Smooth muscle cell (in vitro differentiated cells): ENCODE results near the gene CYTH2. TPM values are rescaled to one million over a fixed set of nuclear protein-coding genes. Genes with fewer than 3 reads are reported as not detected.

Source experiments
- DNase-seq: peaks from one replicate; lab custom pipeline; 2025; ENCODE audit not compliant: unreplicated experiment; lab: John Stamatoyannopoulos, UW
- H2AFZ ChIP-seq: fragments of 200-600 bp; sonication (generic); 2 replicates; pipeline ENCODE4 v1.6.0; 2016; ENCODE audit warnings: antibody characterized with exemption, low read depth, mild to moderate bottlenecking
- H3F3A ChIP-seq: fragments of 200-600 bp; sonication (generic); 2 replicates; pipeline ENCODE4 v1.6.0; 2017; ENCODE audit warnings: antibody characterized with exemption, low read depth
- H3K27ac ChIP-seq: fragments of 200-600 bp; sonication (generic); 2 replicates; pipeline ENCODE4 v1.5.1; 2016; ENCODE audit warnings: low read depth, mild to moderate bottlenecking
- H3K27me3 ChIP-seq: fragments of 200-600 bp; sonication (generic); 2 replicates; pipeline ENCODE4 v1.6.1; 2016; ENCODE audit warnings: low read depth, mild to moderate bottlenecking
- H3K36me3 ChIP-seq: fragments of 200-600 bp; sonication (generic); 2 replicates; pipeline ENCODE4 v1.5.1; 2016; ENCODE audit warnings: low read depth
- H3K4me1 ChIP-seq: fragments of 200-600 bp; sonication (generic); 2 replicates; pipeline ENCODE4 v1.5.1; 2016; ENCODE audit warnings: low read depth
- H3K4me2 ChIP-seq: fragments of 200-600 bp; sonication (generic); 2 replicates; pipeline ENCODE4 v1.6.0; 2016; ENCODE audit warnings: mild to moderate bottlenecking
- H3K4me3 ChIP-seq: fragments of 200-600 bp; sonication (generic); 2 replicates; pipeline ENCODE4 v1.5.1; 2016; ENCODE audit warnings: mild to moderate bottlenecking
- H3K79me2 ChIP-seq: fragments of 200-600 bp; sonication (generic); 2 replicates; pipeline ENCODE4 v1.6.0; 2016; ENCODE audit warnings: low read depth, mild to moderate bottlenecking
- H3K9ac ChIP-seq: fragments of 200-600 bp; sonication (generic); 2 replicates; pipeline ENCODE4 v1.6.0; 2016; ENCODE audit warnings: low read depth
- H3K9me3 ChIP-seq: fragments of 200-600 bp; sonication (generic); replicated peaks from 2 replicates; pipeline ENCODE4 v1.5.1; 2016; ENCODE audit warnings: low read depth
- H4K20me1 ChIP-seq: fragments of 200-600 bp; sonication (generic); 2 replicates; pipeline ENCODE4 v1.6.0; 2016; ENCODE audit warnings: low read depth
- WGBS: methylation state at CpG from one replicate; pipeline ENCODE4 v1.1.7; 2016; ENCODE audit warnings: low lambda C conversion rate; 5-methylcytosine and 5-hydroxymethylcytosine counted together
- polyA plus RNA-seq: library from polyadenylated mRNA; unstranded; fragments of >200 nt; fragmentation: Nextera tagmentation; extraction: Ambion mirVana; gene quantifications from 2 replicates; pipeline ENCODE4 v1.2.1, GENCODE V29; 2016
- total RNA-seq: library from RNA; depleted of rRNA; stranded (reverse); fragments of >200 nt; gene quantifications from 2 replicates; pipeline ENCODE4 v1.2.3, GENCODE V29; 2014
- TF ChIP-seq, protein P1 (sequence below): fragments of 200-600 bp; sonication (generic); IDR thresholded peaks from 2 replicates; pipeline ENCODE4 v1.5.1; 2017; ENCODE audit warnings: borderline replicate concordance, mild to moderate bottlenecking, antibody characterized with exemption; ENCODE audit not compliant: insufficient read depth, poor library complexity, severe bottlenecking

CYTH2 gene
- total and polyA plus RNA-seq, 2 experiments from 2014 or later = 49.7 to 62.1 TPM

- 100% methylated on average over 1 of the region's 1 CpG for WGBS
Observed at GRCh38 chr19:48428670-48429069, 40.5 kb upstream of the CYTH2 start.

GRCh38 chr19:48433337-48433736, 35.8 kb upstream of the CYTH2 start:
- Histone ChIP-seq H3K4me3 (no peak overlapping the region), H3K9me3 (no peaks in the 10 kb centered on the region), H3K4me2 (no peak overlapping the region), H4K20me1 (no peaks in the 10 kb centered on the region), H3K4me1 (no peaks in the 10 kb centered on the region), H2AFZ (no peak overlapping the region), H3K79me2 (no peaks in the 10 kb centered on the region), H3K9ac (no peak overlapping the region), H3F3A (no peaks in the 10 kb centered on the region), H3K36me3 (no peaks in the 10 kb centered on the region), H3K27me3 (no peaks in the 10 kb centered on the region), H3K27ac (no peak overlapping the region)
- WGBS = 87% methylated on average over 8 of the region's 8 CpGs
- DNase-seq = no peak
- TF ChIP-seq, protein P1, sequence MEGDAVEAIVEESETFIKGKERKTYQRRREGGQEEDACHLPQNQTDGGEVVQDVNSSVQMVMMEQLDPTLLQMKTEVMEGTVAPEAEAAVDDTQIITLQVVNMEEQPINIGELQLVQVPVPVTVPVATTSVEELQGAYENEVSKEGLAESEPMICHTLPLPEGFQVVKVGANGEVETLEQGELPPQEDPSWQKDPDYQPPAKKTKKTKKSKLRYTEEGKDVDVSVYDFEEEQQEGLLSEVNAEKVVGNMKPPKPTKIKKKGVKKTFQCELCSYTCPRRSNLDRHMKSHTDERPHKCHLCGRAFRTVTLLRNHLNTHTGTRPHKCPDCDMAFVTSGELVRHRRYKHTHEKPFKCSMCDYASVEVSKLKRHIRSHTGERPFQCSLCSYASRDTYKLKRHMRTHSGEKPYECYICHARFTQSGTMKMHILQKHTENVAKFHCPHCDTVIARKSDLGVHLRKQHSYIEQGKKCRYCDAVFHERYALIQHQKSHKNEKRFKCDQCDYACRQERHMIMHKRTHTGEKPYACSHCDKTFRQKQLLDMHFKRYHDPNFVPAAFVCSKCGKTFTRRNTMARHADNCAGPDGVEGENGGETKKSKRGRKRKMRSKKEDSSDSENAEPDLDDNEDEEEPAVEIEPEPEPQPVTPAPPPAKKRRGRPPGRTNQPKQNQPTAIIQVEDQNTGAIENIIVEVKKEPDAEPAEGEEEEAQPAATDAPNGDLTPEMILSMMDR = no peak

More at GRCh38 chr19:48428670-48429069, 40.5 kb upstream of the CYTH2 start:
- H3K27me3 ChIP-seq = no peaks in the 10 kb centered on the region
- H3K9ac ChIP-seq = no peak overlapping the region
- no peaks in the 10 kb centered on the region for H3K4me1 ChIP-seq
- no peak overlapping the region for H3K27ac ChIP-seq
- no peak for DNase-seq
- no peaks in the 10 kb centered on the region for H3K9me3 ChIP-seq
- no peak overlapping the region for H3K4me3 ChIP-seq
- H3K79me2 ChIP-seq = no peaks in the 10 kb centered on the region
- no peaks in the 10 kb centered on the region for H4K20me1 ChIP-seq
- H3K36me3 ChIP-seq = no peaks in the 10 kb centered on the region
- H2AFZ ChIP-seq = no peak overlapping the region
- H3F3A ChIP-seq = no peaks in the 10 kb centered on the region
- TF ChIP-seq, protein P1 = no peak
- no peak overlapping the region for H3K4me2 ChIP-seq

DNA sequence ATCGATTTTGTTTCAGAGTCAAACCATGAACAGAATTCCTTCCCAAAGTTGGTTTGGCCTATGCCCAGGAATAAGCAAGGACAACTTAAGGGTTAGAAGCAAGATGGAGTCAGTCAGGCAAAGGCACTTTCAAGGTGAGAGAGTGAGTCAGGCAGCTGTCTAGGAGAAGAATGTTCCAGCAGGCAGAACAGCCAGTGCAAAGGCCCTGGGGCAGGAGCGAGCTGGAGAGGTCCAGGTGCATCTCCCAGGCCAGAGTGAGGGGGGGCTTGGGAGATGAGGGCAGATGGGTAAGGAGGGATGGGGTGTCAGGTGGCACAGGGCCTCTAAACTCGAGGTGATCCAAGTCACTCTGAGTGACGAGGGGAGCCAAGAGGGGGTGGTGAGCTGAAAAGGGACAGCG, 32.6 kb upstream of the CYTH2 start:
- H3F3A ChIP-seq = no peaks in the 10 kb centered on the region
- WGBS = 92% methylated on average over 5 of the region's 5 CpGs
- no peak overlapping the region for H3K4me2 ChIP-seq
- no peaks in the 10 kb centered on the region for H3K27me3 ChIP-seq
- no peak for DNase-seq
- no peak overlapping the region for H2AFZ ChIP-seq
- no peaks in the 10 kb centered on the region for H3K79me2 ChIP-seq
- TF ChIP-seq, protein P1 = no peak
- H3K36me3 ChIP-seq = no peaks in the 10 kb centered on the region
- H3K9me3 ChIP-seq = no peaks in the 10 kb centered on the region
- no peak overlapping the region for H3K4me3 ChIP-seq
- H3K4me1 ChIP-seq = no peaks in the 10 kb centered on the region
- H3K27ac ChIP-seq = no peak overlapping the region
- no peaks in the 10 kb centered on the region for H4K20me1 ChIP-seq
- no peak overlapping the region for H3K9ac ChIP-seq

DNA sequence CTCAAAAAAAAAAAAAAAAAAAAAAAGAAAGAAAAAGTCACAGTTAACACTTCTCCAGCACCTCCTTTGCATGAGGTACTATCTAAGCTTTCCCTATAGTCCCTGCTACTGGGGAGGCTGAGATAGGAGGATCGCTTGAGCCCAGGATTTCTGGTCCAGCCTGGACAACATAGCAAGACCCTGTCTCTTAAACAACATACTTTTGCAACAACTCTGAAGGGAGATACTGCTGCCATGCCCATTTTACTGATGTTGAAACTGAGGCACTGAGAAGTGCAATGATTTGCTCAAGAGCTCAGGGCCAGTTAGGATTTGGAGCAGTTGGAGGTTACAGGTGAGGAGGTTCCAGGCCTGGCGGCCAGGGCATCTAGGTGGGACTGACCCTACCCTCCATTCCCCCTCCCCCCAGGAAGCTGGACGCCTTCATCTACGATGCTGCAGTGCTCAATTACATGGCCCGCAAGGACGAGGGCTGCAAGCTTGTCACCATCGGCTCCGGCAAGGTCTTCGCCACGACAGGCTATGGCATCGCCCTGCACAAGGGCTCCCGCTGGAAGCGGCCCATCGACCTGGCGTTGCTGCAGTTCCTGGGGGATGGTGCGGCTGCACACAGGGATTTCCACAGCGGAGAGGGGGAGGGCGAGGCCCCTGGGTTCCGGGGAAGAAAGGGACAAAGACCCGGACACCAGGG, 27.7 kb upstream of the CYTH2 start:
- no peaks in the 10 kb centered on the region for H3K9me3 ChIP-seq
- no peak overlapping the region for H3K27ac ChIP-seq
- no peak overlapping the region for H2AFZ ChIP-seq
- no peaks in the 10 kb centered on the region for H3K36me3 ChIP-seq
- no peaks in the 10 kb centered on the region for H3K27me3 ChIP-seq
- 96% methylated on average over 19 of the region's 20 CpGs for WGBS
- H3K4me3 ChIP-seq = no peak overlapping the region
- no peak overlapping the region for H3K4me2 ChIP-seq
- H3K79me2 ChIP-seq = peaks cover 6% of the 10 kb centered on the region
- no peak for DNase-seq
- H3F3A ChIP-seq = peaks cover 5% of the 10 kb centered on the region
- no peak overlapping the region for H3K9ac ChIP-seq
- H4K20me1 ChIP-seq = no peaks in the 10 kb centered on the region
- peaks cover 12% of the 10 kb centered on the region for H3K4me1 ChIP-seq
- TF ChIP-seq, protein P1 = no peak
